ENCODE measurements around the gene CST5.
"Not testable (repeated sequence)": the region's sequence is repeated elsewhere in the genome, so short reads cannot be mapped to it uniquely, and the experiment has no call there.

The CST5 gene

GRCh38 chr20:23868321-23868720, 11.2 kb downstream of the CST5 start:
- H3K27ac ChIP-seq = no peak overlapping the region

DNA sequence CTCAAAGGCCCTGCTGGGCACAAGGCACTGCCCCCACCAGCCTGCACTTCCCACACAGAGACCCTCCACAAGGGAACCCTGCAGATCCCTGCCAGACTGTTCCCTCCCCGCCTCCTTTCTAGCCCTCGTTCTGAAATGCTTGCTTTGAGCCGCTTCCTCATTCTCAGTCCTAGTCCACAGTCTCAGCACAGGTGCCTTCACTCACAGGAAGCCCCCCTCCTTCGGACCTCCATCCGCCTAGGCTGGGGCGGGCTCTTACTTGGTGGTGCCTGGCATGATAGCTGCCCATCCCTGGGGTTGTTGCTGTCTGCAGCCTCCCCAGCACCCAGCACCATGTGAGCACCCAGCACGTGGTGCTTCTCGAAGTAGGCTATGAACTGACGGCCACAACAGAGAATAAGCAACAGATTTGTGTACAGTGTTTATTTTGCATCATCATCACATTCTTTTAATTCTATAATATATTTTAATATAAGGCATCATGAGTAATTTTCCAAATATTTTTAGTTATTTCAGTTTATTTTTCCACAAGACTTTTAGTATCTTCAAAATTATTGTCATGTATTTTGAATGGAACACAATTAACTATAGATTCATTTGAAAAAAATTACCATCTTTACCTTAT, 12.3 kb downstream of the CST5 start:
- no peak overlapping the region for H3K27ac ChIP-seq
- TF ChIP-seq, protein P1, sequence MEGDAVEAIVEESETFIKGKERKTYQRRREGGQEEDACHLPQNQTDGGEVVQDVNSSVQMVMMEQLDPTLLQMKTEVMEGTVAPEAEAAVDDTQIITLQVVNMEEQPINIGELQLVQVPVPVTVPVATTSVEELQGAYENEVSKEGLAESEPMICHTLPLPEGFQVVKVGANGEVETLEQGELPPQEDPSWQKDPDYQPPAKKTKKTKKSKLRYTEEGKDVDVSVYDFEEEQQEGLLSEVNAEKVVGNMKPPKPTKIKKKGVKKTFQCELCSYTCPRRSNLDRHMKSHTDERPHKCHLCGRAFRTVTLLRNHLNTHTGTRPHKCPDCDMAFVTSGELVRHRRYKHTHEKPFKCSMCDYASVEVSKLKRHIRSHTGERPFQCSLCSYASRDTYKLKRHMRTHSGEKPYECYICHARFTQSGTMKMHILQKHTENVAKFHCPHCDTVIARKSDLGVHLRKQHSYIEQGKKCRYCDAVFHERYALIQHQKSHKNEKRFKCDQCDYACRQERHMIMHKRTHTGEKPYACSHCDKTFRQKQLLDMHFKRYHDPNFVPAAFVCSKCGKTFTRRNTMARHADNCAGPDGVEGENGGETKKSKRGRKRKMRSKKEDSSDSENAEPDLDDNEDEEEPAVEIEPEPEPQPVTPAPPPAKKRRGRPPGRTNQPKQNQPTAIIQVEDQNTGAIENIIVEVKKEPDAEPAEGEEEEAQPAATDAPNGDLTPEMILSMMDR (IDR thresholded peaks at IDR 0.05) = no peak
- no peak for TF ChIP-seq ZFX (IDR thresholded peaks at IDR 0.05; ENCODE audit: borderline replicate concordance)

More at GRCh38 chr20:23868321-23868720, 11.2 kb downstream of the CST5 start:
- TF ChIP-seq ZFX (IDR thresholded peaks at IDR 0.05; ENCODE audit: borderline replicate concordance) = no peak
- TF ChIP-seq, protein P1 (IDR thresholded peaks at IDR 0.05) = no peak

- H3K27ac ChIP-seq = not testable (repeated sequence)
Measured at GRCh38 chr20:23860771-23861170, 18.8 kb downstream of the CST5 start.

- no peak overlapping the region for H3K27ac ChIP-seq
- no peak for TF ChIP-seq ZFX (IDR thresholded peaks at IDR 0.05; ENCODE audit: borderline replicate concordance)
Measured at GRCh38 chr20:23857962-23858595, 21.5 kb downstream of the CST5 start.

DNA sequence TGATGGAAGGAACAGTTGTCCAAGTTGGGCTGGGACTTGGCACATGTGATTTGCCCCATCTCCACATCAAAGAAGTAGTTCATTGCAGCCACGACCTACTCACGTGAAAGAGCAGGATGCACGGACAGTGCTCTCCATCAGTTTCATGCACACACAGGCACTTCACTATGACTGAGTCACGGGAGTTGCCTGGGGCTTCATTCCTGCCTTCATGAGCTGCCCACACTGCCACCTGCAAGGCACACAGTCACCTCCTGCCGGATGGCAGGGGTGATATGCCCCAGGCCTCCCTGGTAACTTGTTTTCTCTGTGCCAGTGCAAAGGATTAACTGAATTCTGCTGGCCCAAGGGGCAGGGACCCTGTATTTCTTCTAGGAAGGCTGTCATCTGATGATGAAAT, 22.8 kb downstream of the CST5 start:
- H3K27ac ChIP-seq = no peak overlapping the region
- TF ChIP-seq ZFX (IDR thresholded peaks at IDR 0.05; ENCODE audit: borderline replicate concordance) = no peak
- TF ChIP-seq, protein P1 (IDR thresholded peaks at IDR 0.05) = no peak

DNA sequence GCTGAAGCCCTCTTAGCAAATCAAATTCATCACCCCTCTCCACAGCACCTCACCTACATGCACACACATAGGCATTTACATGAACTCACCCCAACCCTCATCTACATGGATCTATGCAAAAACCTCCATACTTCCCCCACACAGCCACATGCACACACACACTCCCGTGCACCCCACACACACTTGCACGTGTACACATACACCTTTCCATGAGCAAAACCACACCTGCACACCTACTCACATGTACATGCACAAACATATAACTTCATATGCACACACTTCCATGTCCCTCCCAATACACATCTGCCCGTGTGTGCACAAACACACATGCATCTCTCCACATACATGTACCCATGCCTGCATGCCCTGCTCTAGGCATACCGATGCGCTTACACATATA, 23.3 kb downstream of the CST5 start:
- no peak for TF ChIP-seq ZFX (IDR thresholded peaks at IDR 0.05; ENCODE audit: borderline replicate concordance)
- TF ChIP-seq, protein P1 (IDR thresholded peaks at IDR 0.05) = no peak
- H3K27ac ChIP-seq = no peak overlapping the region

GRCh38 chr20:23841693-23842092, 37.9 kb downstream of the CST5 start:
- no peak for TF ChIP-seq ZFX (IDR thresholded peaks at IDR 0.05; ENCODE audit: borderline replicate concordance)
- TF ChIP-seq, protein P1 (IDR thresholded peaks at IDR 0.05) = no peak

GRCh38 chr20:23835716-23836115, 43.8 kb downstream of the CST5 start:
- TF ChIP-seq, protein P1 (IDR thresholded peaks at IDR 0.05) = no peak
- no peak for TF ChIP-seq ZFX (IDR thresholded peaks at IDR 0.05; ENCODE audit: borderline replicate concordance)
- no peak overlapping the region for H3K27ac ChIP-seq

More at GRCh38 chr20:23841693-23842092, 37.9 kb downstream of the CST5 start:
- H3K27ac ChIP-seq = no peak overlapping the region

Measured in 22Rv1 (cell line).